ENCODE measurements around the gene CBARP. TPM values are rescaled to one million over a fixed set of nuclear protein-coding genes. Genes with fewer than 3 reads are reported as not detected.

Gene CBARP
- total RNA-seq, 1 experiment from 2014 or later, result 28.4 TPM

GRCh38 chr19:1254530-1255185, 16.9 kb upstream of the CBARP start:
- Histone ChIP-seq H3K79me1 (ENCODE audit: insufficient read depth, low read depth, low read length, poor library complexity, severe bottlenecking) (no peaks in the 10 kb centered on the region), H3K56ac (ENCODE audit: insufficient read length, low read depth, low read length) (no peak overlapping the region), H4K20me1 (ENCODE audit: control insufficient read depth, insufficient read depth, insufficient read length) (no peaks in the 10 kb centered on the region), H2BK12ac (ENCODE audit: insufficient read length, low read depth, low read length) (no peak overlapping the region), H2BK15ac (ENCODE audit: low read depth, low read length) (no peak overlapping the region), H3K4ac (ENCODE audit: low read depth, low read length) (no peak overlapping the region), H3K79me2 (ENCODE audit: insufficient read depth, low read length) (peaks cover 11% of the 10 kb centered on the region; the same call in 1 of the 2 replicates), H3K14ac (ENCODE audit: insufficient read depth, low read length) (no peak overlapping the region), H2BK120ac (ENCODE audit: low read depth, low read length, poor library complexity, severe bottlenecking) (no peak overlapping the region), H3K23me2 (ENCODE audit: insufficient read length, low read depth, low read length, poor library complexity, severe bottlenecking) (peaks cover 12% of the 10 kb centered on the region), H2BK5ac (ENCODE audit: insufficient read length, low read length) (no peak overlapping the region), H3K9ac (ENCODE audit: extremely low read depth, insufficient read length, low read length) (no peak overlapping the region), H4K8ac (replicated peaks; ENCODE audit: insufficient read length, low read depth, low read length) (no peak overlapping the region), H4K91ac (ENCODE audit: insufficient read length, low read depth, low read length) (no peak overlapping the region), H3K27ac (ENCODE audit: insufficient read length, low read depth, low read length) (no peak overlapping the region), H3T11ph (ENCODE audit: low read length) (no peak overlapping the region), H3K18ac (ENCODE audit: insufficient read length, low read depth, low read length) (no peak overlapping the region), H2AFZ (ENCODE audit: low read length) (no peak overlapping the region), H2AK5ac (ENCODE audit: insufficient read length, low read length) (no peak overlapping the region), H3K27me3 (ENCODE audit: insufficient read depth, low read length) (no peaks in the 10 kb centered on the region), H2BK20ac (ENCODE audit: low read depth, low read length, poor library complexity, severe bottlenecking) (no peak overlapping the region), H3K9me3 (ENCODE audit: control insufficient read depth, low read depth, low read length) (no peaks in the 10 kb centered on the region), H4K5ac (ENCODE audit: insufficient read length, low read depth, low read length) (no peak overlapping the region), H3K4me2 (ENCODE audit: insufficient read depth, insufficient read length, low read length) (no peak overlapping the region), H3K23ac (ENCODE audit: insufficient read length, low read depth, low read length) (no peak overlapping the region), H3K4me1 (ENCODE audit: insufficient read depth, low read length) (no peaks in the 10 kb centered on the region; the same call in 1 of the 2 replicates)
- no peak for TF ChIP-seq CTCF (conservative IDR thresholded peaks at IDR 0.05)
- Mint-ChIP-seq H3K4me1 (peaks cover 22 to 40% of the 10 kb centered on the region in 2 experiments), H3K36me3 (ENCODE audit: insufficient read depth in 1 of 3, low read depth in 3 of 3) (peaks cover 25 to 68% (median 55%) of the 10 kb centered on the region in 3 experiments; a peak in 6 of 7 replicates), H3K27ac (peak overlapping the region; percentile 44 to 89 (median 70); a peak in 4 of 7 replicates), H3K9me3 (no peaks in the 10 kb centered on the region; a peak in 1 of 5 replicates), H3K27me3 (ENCODE audit: low read depth) (no peaks in the 10 kb centered on the region), H3K4me3 (peak overlapping the region in 1 of 2 experiments; percentile 62; a peak in 2 of 5 replicates)
- DNase-seq, result no peak
- no CpG with 5 or more reads among the region's 20 CpGs for WGBS (ENCODE audit: extremely low coverage, insufficient read length, low lambda C conversion rate)

Measured in H9 (cell line).